ENCODE measurements around the gene TIMM10.

The TIMM10 gene

DNA sequence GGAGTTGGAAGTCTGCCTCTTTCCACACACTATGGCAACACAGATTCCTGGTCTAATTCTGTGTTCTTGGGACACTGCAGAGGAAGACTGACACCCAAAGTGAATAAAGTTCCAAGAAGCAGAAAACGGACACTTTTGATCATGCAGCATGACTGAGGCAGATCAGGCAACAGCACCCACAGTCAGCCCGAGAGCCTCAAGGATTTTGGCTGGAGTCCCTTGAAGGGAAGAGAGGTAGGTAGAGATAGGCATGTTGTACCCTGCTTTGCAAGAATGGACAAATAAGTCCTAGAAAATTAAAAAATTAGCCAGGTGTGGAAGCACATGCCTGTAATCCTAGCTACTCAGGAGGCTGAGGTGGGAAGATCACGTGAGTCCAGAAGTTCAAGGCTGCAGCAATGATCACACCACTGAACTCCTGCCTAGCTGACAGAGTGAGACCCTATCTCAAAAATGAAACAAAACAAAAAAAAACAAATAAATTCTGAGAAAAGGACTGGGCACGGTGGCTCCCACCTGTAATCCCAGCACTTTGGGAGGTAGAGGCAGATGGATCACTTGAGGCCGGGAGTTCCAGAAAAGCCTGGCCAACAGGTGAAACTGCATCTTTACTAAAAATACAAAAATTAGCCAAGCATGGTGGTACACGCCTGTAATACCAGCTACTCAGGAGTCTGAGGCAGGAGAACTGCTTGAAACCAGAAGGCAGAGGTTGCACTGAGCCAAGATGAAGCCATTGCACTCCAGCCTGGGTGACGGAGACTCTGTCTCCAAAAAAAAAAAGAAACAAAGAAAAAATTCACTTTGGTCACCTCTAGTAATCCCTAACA, 22.0 kb downstream of the TIMM10 start:
- peaks cover 0 to 3% of the 10 kb centered on the region in 2 donors for H3K36me3 ChIP-seq (ENCODE audit: control insufficient read depth in 1 of 2, insufficient read depth in 2 of 2, low read length in 2 of 2)
- H3K27ac ChIP-seq (ENCODE audit: low read depth, low read length): no peak overlapping the region
- peaks cover 0 to under 1% of the 10 kb centered on the region in 2 donors for H3K4me1 ChIP-seq (ENCODE audit: control insufficient read depth in 1 of 2, insufficient read depth in 2 of 2, low read length in 2 of 2)
- H3K27me3 ChIP-seq (ENCODE audit: control insufficient read depth in 1 of 2, insufficient read depth in 2 of 2, low read length in 2 of 2): no peaks in the 10 kb centered on the region
- H3K9ac ChIP-seq (ENCODE audit: low read depth in 1 of 2, low read length in 2 of 2): no peak overlapping the region
- H3K9me3 ChIP-seq (ENCODE audit: control insufficient read depth in 1 of 2, low read length in 2 of 2): no peaks in the 10 kb centered on the region
- no peak overlapping the region for H3K4me3 ChIP-seq (ENCODE audit: low read depth in 1 of 2, low read length in 2 of 2)

DNA sequence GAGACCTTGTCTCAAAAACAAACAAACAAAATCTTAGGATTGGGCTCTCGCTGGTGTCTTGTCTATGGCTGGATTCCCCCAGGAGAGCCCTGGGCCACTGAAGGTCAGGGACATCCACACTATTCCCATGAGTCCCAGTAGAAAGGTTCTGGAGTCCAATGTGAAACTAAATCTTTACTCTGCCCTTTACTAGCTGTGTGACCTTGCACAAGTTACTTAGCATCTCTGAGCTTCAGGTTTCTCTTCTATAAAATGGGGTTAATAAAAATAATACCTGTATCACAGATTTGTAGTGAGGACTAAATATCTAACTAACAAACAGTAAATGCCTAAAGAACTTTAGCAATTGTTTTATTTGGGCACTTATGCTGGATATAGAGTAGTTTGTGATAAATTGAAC, 24.0 kb downstream of the TIMM10 start:
- H3K9me3 ChIP-seq (ENCODE audit: control insufficient read depth in 1 of 2, low read length in 2 of 2): no peaks in the 10 kb centered on the region
- no peak overlapping the region for H3K4me3 ChIP-seq (ENCODE audit: low read depth in 1 of 2, low read length in 2 of 2)
- H3K9ac ChIP-seq (ENCODE audit: low read depth in 1 of 2, low read length in 2 of 2): no peak overlapping the region
- H3K36me3 ChIP-seq (ENCODE audit: control insufficient read depth in 1 of 2, insufficient read depth in 2 of 2, low read length in 2 of 2): peaks cover 0 to 3% of the 10 kb centered on the region in 2 donors
- no peaks in the 10 kb centered on the region for H3K27me3 ChIP-seq (ENCODE audit: control insufficient read depth in 1 of 2, insufficient read depth in 2 of 2, low read length in 2 of 2)
- no peak overlapping the region for H3K27ac ChIP-seq (ENCODE audit: low read depth, low read length)
- peaks cover 4 to 8% of the 10 kb centered on the region in 2 donors for H3K4me1 ChIP-seq (ENCODE audit: control insufficient read depth in 1 of 2, insufficient read depth in 2 of 2, low read length in 2 of 2)

DNA sequence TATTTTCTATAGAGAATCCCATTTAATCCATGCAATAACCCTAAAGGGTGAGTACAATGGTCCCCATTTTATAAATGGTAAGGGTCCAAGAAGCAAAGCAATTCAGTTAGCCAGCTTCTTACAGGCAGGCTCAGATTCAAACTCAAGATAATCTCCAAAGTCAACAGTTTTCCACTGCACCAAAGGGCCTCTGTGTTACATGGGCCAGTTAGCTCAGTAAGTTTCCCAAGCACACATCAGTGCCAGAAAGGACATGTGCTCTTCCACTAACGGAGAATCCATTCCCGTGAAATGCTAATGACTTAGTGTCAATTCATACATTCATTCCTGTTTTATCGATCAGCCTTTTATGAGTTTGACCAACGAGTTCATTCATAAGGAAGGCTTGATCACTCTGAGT, 26.0 kb downstream of the TIMM10 start:
- peaks cover 11 to 18% of the 10 kb centered on the region in 2 donors for H3K4me1 ChIP-seq (ENCODE audit: control insufficient read depth in 1 of 2, insufficient read depth in 2 of 2, low read length in 2 of 2)
- H3K36me3 ChIP-seq (ENCODE audit: control insufficient read depth in 1 of 2, insufficient read depth in 2 of 2, low read length in 2 of 2): peaks cover 0 to 10% of the 10 kb centered on the region in 2 donors
- H3K9ac ChIP-seq (ENCODE audit: low read depth in 1 of 2, low read length in 2 of 2): no peak overlapping the region
- H3K27ac ChIP-seq (ENCODE audit: low read depth, low read length): no peak overlapping the region
- no peak overlapping the region for H3K4me3 ChIP-seq (ENCODE audit: low read depth in 1 of 2, low read length in 2 of 2)
- H3K9me3 ChIP-seq (ENCODE audit: control insufficient read depth in 1 of 2, low read length in 2 of 2): no peaks in the 10 kb centered on the region
- no peaks in the 10 kb centered on the region for H3K27me3 ChIP-seq (ENCODE audit: control insufficient read depth in 1 of 2, insufficient read depth in 2 of 2, low read length in 2 of 2)

DNA sequence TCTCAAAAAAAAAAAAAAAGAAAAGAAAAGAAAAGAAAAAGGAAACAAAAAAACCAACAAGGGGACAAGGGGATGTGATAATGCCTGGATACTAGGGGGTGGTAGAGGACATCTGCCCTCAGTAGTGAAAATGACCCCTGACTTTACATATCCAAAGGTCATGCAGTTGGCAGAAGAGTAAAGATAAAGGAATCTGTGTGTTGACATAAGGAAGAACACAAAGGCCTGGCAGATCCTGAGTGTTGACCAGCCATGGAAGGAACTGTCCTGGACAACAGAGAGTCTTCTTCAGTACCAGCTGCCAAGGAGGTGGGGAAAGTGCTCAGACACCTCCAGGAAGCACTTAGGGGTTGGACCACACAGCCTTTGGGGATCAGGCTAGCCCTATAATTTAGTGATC, 27.7 kb downstream of the TIMM10 start:
- H3K4me3 ChIP-seq (ENCODE audit: low read depth in 1 of 2, low read length in 2 of 2): no peak overlapping the region
- peaks cover 26 to 28% of the 10 kb centered on the region in 2 donors for H3K4me1 ChIP-seq (ENCODE audit: control insufficient read depth in 1 of 2, insufficient read depth in 2 of 2, low read length in 2 of 2)
- H3K9me3 ChIP-seq (ENCODE audit: control insufficient read depth in 1 of 2, low read length in 2 of 2): no peaks in the 10 kb centered on the region
- no peak overlapping the region for H3K9ac ChIP-seq (ENCODE audit: low read depth in 1 of 2, low read length in 2 of 2)
- peaks cover 0 to 10% of the 10 kb centered on the region in 2 donors for H3K36me3 ChIP-seq (ENCODE audit: control insufficient read depth in 1 of 2, insufficient read depth in 2 of 2, low read length in 2 of 2)
- H3K27ac ChIP-seq (ENCODE audit: low read depth, low read length): no peak overlapping the region
- H3K27me3 ChIP-seq (ENCODE audit: control insufficient read depth in 1 of 2, insufficient read depth in 2 of 2, low read length in 2 of 2): no peaks in the 10 kb centered on the region

DNA sequence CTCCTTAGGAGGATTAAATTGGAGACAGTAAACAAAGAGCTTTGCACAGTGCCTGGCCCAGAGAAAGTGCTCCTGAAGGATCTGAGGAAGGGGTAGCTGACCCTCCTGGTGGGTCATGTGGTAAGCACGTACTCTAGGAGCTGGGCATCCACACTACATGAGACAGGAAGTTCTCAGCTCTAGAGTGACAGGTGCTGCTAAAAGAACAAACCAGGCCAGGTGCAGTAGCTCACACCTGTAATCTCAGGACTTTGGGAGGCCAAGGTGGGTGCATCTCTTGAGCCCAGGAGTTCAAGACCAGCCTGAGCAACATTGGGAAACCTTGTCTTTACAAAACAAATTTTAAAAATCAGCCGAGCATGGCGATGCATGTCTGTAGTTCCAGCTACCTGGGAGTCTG, 28.2 kb downstream of the TIMM10 start:
- H3K9ac ChIP-seq (ENCODE audit: low read depth in 1 of 2, low read length in 2 of 2): no peak overlapping the region
- peaks cover 0 to 10% of the 10 kb centered on the region in 2 donors for H3K36me3 ChIP-seq (ENCODE audit: control insufficient read depth in 1 of 2, insufficient read depth in 2 of 2, low read length in 2 of 2)
- H3K4me1 ChIP-seq (ENCODE audit: control insufficient read depth in 1 of 2, insufficient read depth in 2 of 2, low read length in 2 of 2): peaks cover 31 to 33% of the 10 kb centered on the region in 2 donors
- H3K9me3 ChIP-seq (ENCODE audit: control insufficient read depth in 1 of 2, low read length in 2 of 2): no peaks in the 10 kb centered on the region
- H3K27me3 ChIP-seq (ENCODE audit: control insufficient read depth in 1 of 2, insufficient read depth in 2 of 2, low read length in 2 of 2): no peaks in the 10 kb centered on the region
- no peak overlapping the region for H3K4me3 ChIP-seq (ENCODE audit: low read depth in 1 of 2, low read length in 2 of 2)
- no peak overlapping the region for H3K27ac ChIP-seq (ENCODE audit: low read depth, low read length)

DNA sequence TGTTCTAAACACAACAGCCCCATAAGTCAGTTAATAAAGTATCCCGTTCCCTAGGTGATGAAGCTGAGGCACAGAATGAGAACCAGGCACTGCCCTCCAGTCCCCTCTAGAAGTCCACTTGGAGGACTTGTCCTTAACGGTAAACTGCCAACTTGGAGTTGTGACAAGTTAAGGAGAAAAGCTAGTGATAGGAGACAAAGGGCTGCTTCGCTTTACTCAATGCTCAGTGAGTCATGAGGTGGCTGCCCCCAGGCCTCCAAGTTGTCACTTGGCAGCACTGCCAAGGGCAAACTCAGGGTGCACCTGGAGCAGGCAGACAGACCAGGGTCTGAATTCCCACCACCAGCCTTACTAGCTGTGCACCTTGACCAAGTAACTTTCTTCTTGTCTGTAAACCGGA, 28.6 kb downstream of the TIMM10 start:
- peaks cover 35 to 37% of the 10 kb centered on the region in 2 donors for H3K4me1 ChIP-seq (ENCODE audit: control insufficient read depth in 1 of 2, insufficient read depth in 2 of 2, low read length in 2 of 2)
- H3K27ac ChIP-seq (ENCODE audit: low read depth, low read length): no peak overlapping the region
- H3K9me3 ChIP-seq (ENCODE audit: control insufficient read depth in 1 of 2, low read length in 2 of 2): no peaks in the 10 kb centered on the region
- peaks cover 0 to 10% of the 10 kb centered on the region in 2 donors for H3K36me3 ChIP-seq (ENCODE audit: control insufficient read depth in 1 of 2, insufficient read depth in 2 of 2, low read length in 2 of 2)
- no peak overlapping the region for H3K4me3 ChIP-seq (ENCODE audit: low read depth in 1 of 2, low read length in 2 of 2)
- no peaks in the 10 kb centered on the region for H3K27me3 ChIP-seq (ENCODE audit: control insufficient read depth in 1 of 2, insufficient read depth in 2 of 2, low read length in 2 of 2)
- H3K9ac ChIP-seq (ENCODE audit: low read depth in 1 of 2, low read length in 2 of 2): no peak overlapping the region

DNA sequence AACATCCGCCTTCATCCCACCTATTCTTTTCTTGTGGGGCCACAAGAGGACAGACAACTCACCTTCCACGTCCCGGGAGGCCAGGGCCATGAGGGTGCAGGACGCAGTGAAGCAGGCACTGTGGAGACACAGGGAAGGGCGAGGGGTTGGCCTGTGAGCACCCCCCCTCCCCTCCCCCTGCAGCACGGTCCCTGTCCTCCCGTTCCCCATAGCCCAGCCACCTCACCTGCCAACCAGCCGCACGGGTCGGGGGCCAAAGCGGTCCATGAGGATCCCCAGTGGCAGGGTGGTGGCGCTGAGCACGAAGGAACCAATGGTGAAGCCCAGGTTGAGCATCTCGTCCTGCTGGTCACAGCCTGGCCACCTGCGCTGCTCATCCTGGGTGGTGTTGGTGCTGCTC, 29.6 kb downstream of the TIMM10 start:
- no peak overlapping the region for H3K4me3 ChIP-seq (ENCODE audit: low read depth in 1 of 2, low read length in 2 of 2)
- no peaks in the 10 kb centered on the region for H3K9me3 ChIP-seq (ENCODE audit: control insufficient read depth in 1 of 2, low read length in 2 of 2)
- H3K4me1 ChIP-seq (ENCODE audit: control insufficient read depth in 1 of 2, insufficient read depth in 2 of 2, low read length in 2 of 2): peaks cover 41 to 45% of the 10 kb centered on the region in 2 donors
- peaks cover 4 to 10% of the 10 kb centered on the region in 2 donors for H3K36me3 ChIP-seq (ENCODE audit: control insufficient read depth in 1 of 2, insufficient read depth in 2 of 2, low read length in 2 of 2)
- H3K27me3 ChIP-seq (ENCODE audit: control insufficient read depth in 1 of 2, insufficient read depth in 2 of 2, low read length in 2 of 2): no peaks in the 10 kb centered on the region
- no peak overlapping the region for H3K9ac ChIP-seq (ENCODE audit: low read depth in 1 of 2, low read length in 2 of 2)
- H3K27ac ChIP-seq (ENCODE audit: low read depth, low read length): no peak overlapping the region

DNA sequence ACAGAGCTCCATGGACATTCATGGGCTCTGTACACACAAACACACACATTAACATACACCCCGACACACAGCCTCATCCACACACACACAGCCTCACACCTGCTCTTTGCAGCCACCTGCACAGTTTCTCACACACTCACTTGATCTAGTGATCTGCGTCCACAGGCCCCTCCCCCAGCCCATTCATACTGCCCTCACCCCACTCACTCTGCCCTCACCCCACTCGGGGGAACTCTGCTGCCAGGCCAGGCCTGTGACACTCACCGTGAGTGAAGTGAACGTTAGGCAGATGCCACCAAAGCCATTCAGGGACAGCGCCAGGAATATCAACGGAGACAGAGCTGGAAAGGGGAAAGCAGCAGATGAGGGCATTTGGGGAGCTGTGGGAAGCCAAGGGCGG, 30.0 kb downstream of the TIMM10 start:
- Histone ChIP-seq H3K4me1 (ENCODE audit: control insufficient read depth in 1 of 2, insufficient read depth in 2 of 2, low read length in 2 of 2) (peaks cover 41 to 45% of the 10 kb centered on the region in 2 donors), H3K36me3 (ENCODE audit: control insufficient read depth in 1 of 2, insufficient read depth in 2 of 2, low read length in 2 of 2) (peaks cover 4 to 13% of the 10 kb centered on the region in 2 donors), H3K27ac (ENCODE audit: low read depth, low read length) (no peak overlapping the region), H3K9ac (ENCODE audit: low read depth in 1 of 2, low read length in 2 of 2) (peak overlapping the region in 1 of 2 donors; percentile 53), H3K9me3 (ENCODE audit: control insufficient read depth in 1 of 2, low read length in 2 of 2) (no peaks in the 10 kb centered on the region), H3K4me3 (ENCODE audit: low read depth in 1 of 2, low read length in 2 of 2) (no peak overlapping the region), H3K27me3 (ENCODE audit: control insufficient read depth in 1 of 2, insufficient read depth in 2 of 2, low read length in 2 of 2) (no peaks in the 10 kb centered on the region)

DNA sequence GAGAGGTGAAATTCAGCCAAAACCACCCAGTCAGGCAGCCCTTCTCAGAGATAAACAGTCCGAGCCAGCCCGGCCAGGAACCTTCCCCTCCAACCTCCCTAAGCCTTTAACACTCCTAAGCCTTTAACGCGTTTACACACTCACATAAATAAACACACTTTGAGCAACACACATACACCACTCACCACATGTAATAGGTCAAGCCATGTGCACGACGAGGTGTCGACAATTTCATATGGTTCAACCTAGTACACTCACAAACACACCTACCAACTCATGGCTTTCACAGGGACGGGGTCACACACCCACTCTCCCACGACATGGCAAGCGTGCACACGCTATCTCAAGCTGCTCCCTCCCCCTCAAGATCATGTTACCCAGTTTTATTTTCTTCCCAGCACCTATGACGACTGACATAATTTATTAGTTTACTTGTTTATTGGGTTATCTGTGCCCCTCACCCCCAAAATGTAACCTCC, 30.5 kb downstream of the TIMM10 start:
- Histone ChIP-seq H3K36me3 (ENCODE audit: control insufficient read depth in 1 of 2, insufficient read depth in 2 of 2, low read length in 2 of 2) (peaks cover 4 to 12% of the 10 kb centered on the region in 2 donors), H3K4me3 (ENCODE audit: low read depth in 1 of 2, low read length in 2 of 2) (peak overlapping the region; percentile 42 to 58), H3K9ac (ENCODE audit: low read depth in 1 of 2, low read length in 2 of 2) (peak overlapping the region; percentile 40 to 53)

DNA sequence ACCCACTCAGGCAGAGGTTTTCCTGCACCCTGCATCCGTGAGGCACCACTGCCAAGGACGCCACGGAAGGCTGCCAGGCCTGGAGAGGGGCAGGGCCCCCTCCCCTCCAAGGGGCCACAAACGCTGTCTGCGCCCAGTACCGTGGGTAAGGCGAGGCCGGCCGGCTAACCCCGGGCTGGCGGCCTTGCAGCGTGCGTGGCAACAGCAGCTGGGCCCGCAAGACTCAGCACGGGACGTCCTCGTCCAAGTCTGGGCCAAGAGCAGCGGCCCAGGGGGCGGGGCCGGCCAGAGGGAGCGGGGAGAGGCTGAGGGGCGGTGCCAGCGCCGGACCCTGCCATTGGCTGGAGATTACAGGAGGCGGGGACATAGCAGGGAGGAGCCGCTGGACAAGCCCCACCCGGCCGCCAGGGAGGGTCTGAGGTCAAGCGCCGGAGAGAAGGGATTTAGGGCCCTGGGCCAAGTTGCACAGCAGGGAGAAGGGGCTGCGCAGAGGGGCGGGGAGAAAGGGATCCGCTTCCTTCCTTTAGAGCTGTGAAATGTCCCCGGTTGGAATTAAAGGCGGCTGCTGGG, 31.1 kb downstream of the TIMM10 start:
- H3K9ac ChIP-seq (ENCODE audit: low read depth in 1 of 2, low read length in 2 of 2): peak overlapping the region; percentile 51 to 53
- peak overlapping the region; percentile 77 for H3K27ac ChIP-seq (ENCODE audit: low read depth, low read length)
- peaks cover 4 to 10% of the 10 kb centered on the region in 2 donors for H3K36me3 ChIP-seq (ENCODE audit: control insufficient read depth in 1 of 2, insufficient read depth in 2 of 2, low read length in 2 of 2)
- H3K4me1 ChIP-seq (ENCODE audit: control insufficient read depth in 1 of 2, insufficient read depth in 2 of 2, low read length in 2 of 2): peaks cover 41 to 45% of the 10 kb centered on the region in 2 donors
- no peaks in the 10 kb centered on the region for H3K9me3 ChIP-seq (ENCODE audit: control insufficient read depth in 1 of 2, low read length in 2 of 2)
- H3K4me3 ChIP-seq (ENCODE audit: low read depth in 1 of 2, low read length in 2 of 2): peak overlapping the region; percentile 54 to 58
- H3K27me3 ChIP-seq (ENCODE audit: control insufficient read depth in 1 of 2, insufficient read depth in 2 of 2, low read length in 2 of 2): no peaks in the 10 kb centered on the region

More for the DNA sequence above, 30.5 kb downstream of the TIMM10 start:
- Histone ChIP-seq H3K9me3 (ENCODE audit: control insufficient read depth in 1 of 2, low read length in 2 of 2) (no peaks in the 10 kb centered on the region), H3K4me1 (ENCODE audit: control insufficient read depth in 1 of 2, insufficient read depth in 2 of 2, low read length in 2 of 2) (peaks cover 41 to 45% of the 10 kb centered on the region in 2 donors), H3K27ac (ENCODE audit: low read depth, low read length) (no peak overlapping the region), H3K27me3 (ENCODE audit: control insufficient read depth in 1 of 2, insufficient read depth in 2 of 2, low read length in 2 of 2) (no peaks in the 10 kb centered on the region)

Measured in duodenal mucosa (tissue), 2 donors.